Measurements from ENCODE around the gene EME2. TPM values are rescaled to one million over a fixed set of nuclear protein-coding genes. Genes with fewer than 3 reads are reported as not detected.

Gene EME2
- total and polyA plus RNA-seq, 11 donors: 3.4 to 12.9 (median 6.0) TPM

- Histone ChIP-seq H3K4me3 (no peak overlapping the region), H3K9me3 (no peaks in the 10 kb centered on the region), H3K4me1 (no peaks in the 10 kb centered on the region), H3K27ac (no peak overlapping the region), H3K27me3 (no peaks in the 10 kb centered on the region), H3K36me3 (peaks cover 0 to 63% (median 58%) of the 10 kb centered on the region in 9 donors)
- ATAC-seq (no peak), DNase-seq (no peak)
- 90 to 92% (median 91%) methylated on average over 29 to 32 of the region's 32 CpGs for WGBS, 4 donors
- intact Hi-C loops (cut with DNase I): no loop called here
- TF ChIP-seq CTCF (IDR thresholded peaks at IDR 0.05) (no peak), POLR2A (IDR thresholded peaks at IDR 0.05) (no peak)
Measured at GRCh38 chr16:1743376-1744337, 29.0 kb upstream of the EME2 start.

- TF ChIP-seq CTCF (IDR thresholded peaks at IDR 0.05) (no peak), POLR2A (IDR thresholded peaks at IDR 0.05) (no peak)
- intact Hi-C loops (cut with DNase I): no loop called here
- DNase-seq (no peak), ATAC-seq (no peak)
- Histone ChIP-seq H3K27me3 (no peaks in the 10 kb centered on the region), H3K4me3 (no peak overlapping the region), H3K4me1 (no peaks in the 10 kb centered on the region), H3K27ac (no peak overlapping the region), H3K36me3 (peaks cover 0 to 71% (median 66%) of the 10 kb centered on the region in 9 donors), H3K9me3 (no peaks in the 10 kb centered on the region)
- 88 to 95% (median 91%) methylated on average over 23 to 24 of the region's 24 CpGs for WGBS, 4 donors
Measured at GRCh38 chr16:1744338-1744840, 28.2 kb upstream of the EME2 start.

- no peaks in the 10 kb centered on the region for H3K4me1 ChIP-seq
- no peaks in the 10 kb centered on the region for H3K9me3 ChIP-seq
- no peak overlapping the region for H3K4me3 ChIP-seq
- ATAC-seq (no peak), DNase-seq (no peak)
- H3K27ac ChIP-seq: no peak overlapping the region
- no peak for TF ChIP-seq CTCF (IDR thresholded peaks at IDR 0.05)
- TF ChIP-seq POLR2A (IDR thresholded peaks at IDR 0.05): no peak
- peaks cover 0 to 80% (median 73%) of the 10 kb centered on the region in 9 donors for H3K36me3 ChIP-seq
- no peaks in the 10 kb centered on the region for H3K27me3 ChIP-seq
- WGBS, 4 donors: 88 to 93% (median 90%) methylated on average over 24 to 25 of the region's 25 CpGs
- intact Hi-C loops (cut with DNase I): no loop called here
Measured at GRCh38 chr16:1745181-1745899, 27.3 kb upstream of the EME2 start.

Data from heart left ventricle (tissue), 16 donors.